BE2C (cell line): Measurements from ENCODE around the gene FLRT2.

Experiments
- DNase-seq: peaks from one replicate; pipeline ENCODE4 v3.0.0-alpha.2; 2020
- H3K27me3 ChIP-seq: fragments of 250-450 bp; sonication (Bioruptor Pico); 2 replicates; pipeline ENCODE4 v1.5.1; 2020; ENCODE audit warnings: mild to moderate bottlenecking
- H3K36me3 ChIP-seq: fragments of 250-450 bp; sonication (Bioruptor Pico); 2 replicates; pipeline ENCODE4 v1.5.1; 2020; ENCODE audit warnings: mild to moderate bottlenecking
- H3K4me1 ChIP-seq: fragments of 250-450 bp; sonication (Bioruptor Pico); 2 replicates; pipeline ENCODE4 v1.5.1; 2020
- H3K4me3 ChIP-seq: 2 replicates; pipeline ENCODE4 v1.5.1; 2011; ENCODE audit warnings: low read depth, low read length
- H3K9me3 ChIP-seq: fragments of 250-450 bp; sonication (Bioruptor Pico); 2 replicates; pipeline ENCODE4 v1.5.1; 2020
- CTCF ChIP-seq: IDR thresholded peaks from 2 replicates; pipeline ENCODE4 v1.5.1; 2012; ENCODE audit warnings: mild to moderate bottlenecking, low read depth, low read length

The FLRT2 gene

DNA sequence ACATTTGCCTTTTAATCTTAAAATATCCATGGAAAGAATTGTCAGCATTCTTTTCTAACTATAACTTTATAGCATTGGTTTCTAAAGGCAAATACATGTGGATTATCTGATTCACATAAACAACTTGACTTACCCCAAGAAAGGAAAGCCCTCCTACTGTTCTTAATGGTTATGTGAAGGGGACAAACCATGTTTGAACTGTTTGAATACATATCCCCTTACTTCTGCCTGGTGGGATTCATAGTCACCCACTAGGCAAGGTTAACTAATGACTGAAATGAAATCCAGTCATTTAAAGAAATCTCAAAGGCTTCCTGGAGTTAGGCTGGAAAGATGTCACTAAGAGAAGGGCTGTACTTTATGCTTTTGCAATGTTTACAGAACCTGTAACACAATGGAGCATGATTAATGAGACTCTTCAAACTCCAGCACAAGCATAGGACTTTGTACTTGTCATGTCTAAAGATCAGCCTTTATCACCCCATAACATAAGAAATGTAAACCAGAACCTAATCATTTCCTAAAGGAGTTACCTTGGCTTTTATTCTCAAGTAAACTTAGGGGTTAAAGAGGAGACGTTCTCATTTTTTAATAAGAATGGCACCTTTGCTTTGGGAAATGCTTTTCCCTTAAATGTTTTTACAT lies 10.2 kb upstream of the FLRT2 start:
- Histone ChIP-seq H3K4me1 (no peaks in the 10 kb centered on the region), H3K9me3 (no peaks in the 10 kb centered on the region), H3K4me3 (no peak overlapping the region), H3K27me3 (no peaks in the 10 kb centered on the region), H3K36me3 (no peaks in the 10 kb centered on the region)
- DNase-seq, result no peak
- TF ChIP-seq CTCF, result no peak

DNA sequence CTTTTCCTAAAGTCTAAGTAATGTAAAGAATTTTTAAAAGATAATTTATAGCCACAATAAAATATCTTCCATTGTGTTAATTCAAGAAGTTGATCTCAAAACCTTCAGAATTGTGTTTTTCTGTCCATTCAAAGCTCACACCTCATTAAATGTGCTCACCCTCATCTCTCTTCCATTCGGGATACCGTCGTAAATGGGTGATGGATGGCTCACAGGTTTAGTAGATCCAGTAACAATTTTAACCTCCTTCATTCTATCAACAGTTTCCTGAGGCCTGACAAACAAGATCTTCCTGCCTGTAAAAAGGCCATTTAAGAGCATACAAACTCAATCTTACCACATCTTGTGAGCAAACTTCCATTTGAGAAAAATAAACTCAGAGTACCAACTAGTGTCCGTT lies 9.4 kb upstream of the FLRT2 start:
- DNase-seq, result no peak
- no peaks in the 10 kb centered on the region for H3K9me3 ChIP-seq
- H3K4me1 ChIP-seq, result no peaks in the 10 kb centered on the region
- H3K36me3 ChIP-seq, result no peaks in the 10 kb centered on the region
- no peak for TF ChIP-seq CTCF
- no peaks in the 10 kb centered on the region for H3K27me3 ChIP-seq
- H3K4me3 ChIP-seq, result no peak overlapping the region

- Histone ChIP-seq H3K4me3 (no peak overlapping the region), H3K4me1 (no peaks in the 10 kb centered on the region), H3K27me3 (peaks cover 8% of the 10 kb centered on the region)
Observed at GRCh38 chr14:85523624-85524023, 6.3 kb upstream of the FLRT2 start.

GRCh38 chr14:85527006-85527405 lies 2.9 kb upstream of the FLRT2 start:
- no peak overlapping the region for H3K4me3 ChIP-seq
- no peak for DNase-seq
- no peak for TF ChIP-seq CTCF

More at GRCh38 chr14:85523624-85524023, 6.3 kb upstream of the FLRT2 start:
- DNase-seq, result no peak
- no peaks in the 10 kb centered on the region for H3K36me3 ChIP-seq
- TF ChIP-seq CTCF, result no peak
- no peaks in the 10 kb centered on the region for H3K9me3 ChIP-seq

GRCh38 chr14:85527445-85528035 lies 2.4 kb upstream of the FLRT2 start:
- TF ChIP-seq CTCF, result no peak
- no peaks in the 10 kb centered on the region for H3K36me3 ChIP-seq
- no peaks in the 10 kb centered on the region; the same call in 1 of the 2 replicates for H3K9me3 ChIP-seq
- no peaks in the 10 kb centered on the region for H3K4me1 ChIP-seq
- peaks cover 47% of the 10 kb centered on the region for H3K27me3 ChIP-seq
- no peak for DNase-seq
- H3K4me3 ChIP-seq, result no peak overlapping the region

More at GRCh38 chr14:85527006-85527405, 2.9 kb upstream of the FLRT2 start:
- H3K27me3 ChIP-seq, result peaks cover 42% of the 10 kb centered on the region
- no peaks in the 10 kb centered on the region; the same call in 1 of the 2 replicates for H3K9me3 ChIP-seq
- no peaks in the 10 kb centered on the region for H3K4me1 ChIP-seq
- no peaks in the 10 kb centered on the region for H3K36me3 ChIP-seq
